ENCODE measurements around the gene MRTFB.

MRTFB gene

DNA sequence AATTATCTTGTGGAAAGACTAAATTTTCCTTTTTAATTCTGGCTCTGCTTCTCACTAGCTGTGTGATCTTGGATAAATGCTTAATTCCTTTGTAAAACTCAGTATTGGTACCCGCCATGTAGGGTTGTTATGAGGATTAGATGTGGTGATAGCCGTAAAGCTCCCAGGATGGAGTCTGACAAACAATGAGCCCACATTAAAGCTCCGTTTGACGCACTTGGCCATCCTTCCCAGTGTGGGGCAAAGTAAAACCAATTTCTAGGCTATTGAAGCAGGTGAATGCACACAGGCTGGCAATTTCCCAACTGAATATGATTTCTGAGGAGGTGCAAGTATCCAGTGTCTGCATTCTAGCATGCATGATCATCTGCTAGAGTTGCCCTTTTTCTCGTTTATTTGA is 123.6 kb downstream of the MRTFB start:
- DNase-seq = no peak

DNA sequence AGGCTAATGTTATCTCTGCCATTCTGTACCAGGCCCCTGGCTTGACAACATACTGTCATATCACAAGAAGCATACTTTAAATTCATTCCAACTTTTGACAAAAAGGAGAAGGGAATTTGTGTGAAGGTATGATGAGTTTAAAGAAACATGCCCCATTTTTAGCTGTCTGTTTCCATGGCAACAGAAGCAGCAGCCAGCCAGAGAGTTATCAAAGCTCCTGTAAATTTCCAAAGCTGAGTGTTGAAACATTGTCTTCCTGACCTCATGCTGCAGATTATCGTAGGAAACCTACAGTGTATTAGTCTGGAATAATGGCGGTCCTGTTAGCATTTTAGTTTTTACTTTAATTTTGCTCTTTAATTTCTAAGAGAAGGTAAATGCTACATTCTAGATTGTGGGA is 124.9 kb downstream of the MRTFB start:
- DNase-seq = no peak

- no peak for DNase-seq
Measured at GRCh38 chr16:14196539-14196938, 125.4 kb downstream of the MRTFB start.

- no peak for DNase-seq
Measured at GRCh38 chr16:14198012-14198411, 126.9 kb downstream of the MRTFB start.

DNA sequence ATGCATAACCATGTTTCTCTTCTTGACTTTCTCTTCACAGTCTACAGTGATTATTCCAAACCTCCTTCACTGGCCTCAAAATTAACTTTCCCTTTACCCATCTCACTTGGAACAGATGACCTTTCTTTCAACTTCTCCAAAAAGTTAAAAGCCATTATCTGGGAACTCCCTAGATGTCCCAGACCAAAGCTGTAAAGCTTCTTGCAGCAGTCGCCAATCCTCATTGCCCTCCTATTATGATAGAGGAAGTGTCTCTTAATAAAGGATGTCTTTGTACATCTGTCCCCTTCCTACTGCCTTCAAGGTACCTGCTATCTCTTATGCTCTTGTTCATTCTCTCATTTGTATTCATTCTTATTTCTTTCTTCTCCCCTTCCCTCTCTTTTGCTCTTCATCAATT is 127.5 kb downstream of the MRTFB start:
- DNase-seq = no peak

DNA sequence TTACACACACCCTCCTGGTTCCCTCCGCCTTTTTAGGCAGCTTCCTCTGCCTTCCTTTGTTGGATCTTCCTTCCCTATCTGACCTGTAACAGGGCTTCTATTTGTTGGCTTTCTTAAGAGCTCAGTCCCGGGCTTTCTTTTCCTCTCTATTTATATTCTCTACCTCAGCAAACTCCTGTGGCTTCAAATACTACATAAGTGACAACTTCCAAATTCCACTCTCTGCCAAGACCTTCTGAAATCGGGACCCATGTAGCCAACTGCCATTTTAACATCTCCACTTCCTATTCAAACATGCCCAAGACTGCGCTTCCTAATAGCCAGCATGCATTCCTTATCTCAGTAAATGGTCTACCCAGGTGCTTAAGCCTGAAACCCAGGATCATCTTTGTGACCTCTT is 128.1 kb downstream of the MRTFB start:
- no peak for DNase-seq

GRCh38 chr16:14199624-14200023 is 128.5 kb downstream of the MRTFB start:
- no peak for DNase-seq

GRCh38 chr16:14202095-14202494 is 131.0 kb downstream of the MRTFB start:
- DNase-seq = no peak

GRCh38 chr16:14202697-14203096 is 131.6 kb downstream of the MRTFB start:
- DNase-seq = no peak

DNA sequence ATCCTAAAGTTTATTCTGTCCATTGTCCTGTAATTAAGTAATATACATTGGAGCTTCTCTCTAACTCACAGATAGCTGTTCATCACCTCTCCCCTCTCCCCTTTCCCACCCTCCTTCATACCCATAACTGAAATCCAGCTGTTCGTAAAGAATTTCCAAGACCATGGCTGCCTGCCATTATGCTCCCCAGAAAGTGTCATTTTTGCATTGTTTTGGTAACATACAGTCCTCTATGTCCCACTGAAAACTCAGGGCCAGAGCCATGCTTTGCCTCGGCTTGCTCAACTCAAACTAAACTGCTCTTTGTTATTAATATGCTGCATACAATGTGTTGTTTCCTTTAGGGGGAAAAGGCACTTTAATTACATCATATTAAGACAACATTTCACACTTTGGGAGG is 132.0 kb downstream of the MRTFB start:
- DNase-seq = no peak

DNA sequence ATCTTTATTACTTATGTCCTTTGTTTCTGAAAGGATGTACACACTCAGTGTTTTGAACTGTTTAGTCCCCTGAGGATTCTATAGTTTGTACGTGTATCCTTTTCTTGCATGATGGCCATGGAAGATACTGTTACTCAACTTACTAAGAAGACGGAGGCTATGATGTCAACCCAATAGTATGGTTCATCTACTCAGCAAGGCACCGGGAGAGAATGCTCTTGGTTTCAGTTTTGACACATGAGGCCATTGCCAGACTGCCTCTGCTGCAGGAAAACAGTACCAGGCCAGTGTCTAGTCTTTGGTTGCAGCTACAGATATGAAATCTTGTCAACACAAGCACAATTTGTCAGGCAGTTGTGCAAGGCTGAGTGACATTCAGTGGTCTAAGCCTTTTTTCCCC is 134.5 kb downstream of the MRTFB start:
- no peak for DNase-seq

GRCh38 chr16:14211856-14212543 is 140.9 kb downstream of the MRTFB start:
- DNase-seq = no peak

- DNase-seq = no peak
Measured at GRCh38 chr16:14215941-14216340, 144.8 kb downstream of the MRTFB start.

DNA sequence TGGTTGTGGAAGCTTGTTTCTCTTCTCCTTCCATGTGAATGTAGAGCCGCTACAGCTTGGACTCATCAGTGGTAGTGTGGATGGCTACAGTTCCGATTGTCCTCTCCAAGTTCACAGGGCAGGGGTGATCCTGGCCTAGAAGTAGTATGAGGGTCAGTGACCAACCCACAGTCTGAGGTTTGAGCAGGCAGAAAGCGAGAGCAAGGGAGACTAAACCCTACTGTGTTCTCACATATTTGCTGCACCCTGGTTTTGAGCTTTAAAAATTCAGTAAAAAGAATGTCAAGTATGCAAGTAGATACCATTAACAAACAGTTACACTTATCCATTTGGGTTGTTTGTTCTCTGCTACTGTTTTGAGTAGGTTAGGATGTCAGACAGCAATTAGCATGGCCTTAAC is 148.9 kb downstream of the MRTFB start:
- DNase-seq = no peak

DNA sequence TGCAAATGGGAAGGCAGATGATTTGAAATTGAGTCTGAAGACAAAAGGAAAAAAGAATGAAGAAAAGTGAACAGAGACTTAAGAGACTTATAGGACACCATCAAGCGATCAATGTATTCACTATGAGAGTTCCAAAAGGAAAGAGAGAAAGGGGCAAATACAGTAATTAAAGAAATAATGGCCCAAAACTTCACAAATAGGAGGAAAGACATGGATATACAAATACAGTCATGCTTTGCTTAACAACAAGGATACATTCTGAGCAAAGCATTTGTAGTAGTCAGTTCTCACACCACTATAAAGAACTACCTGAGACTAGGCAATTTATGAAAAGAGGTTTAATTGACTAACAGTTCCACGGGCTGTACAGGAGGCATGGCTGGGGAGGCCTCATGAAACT is 152.5 kb downstream of the MRTFB start:
- no peak for DNase-seq

GRCh38 chr16:14225457-14225856 is 154.3 kb downstream of the MRTFB start:
- DNase-seq = no peak

DNA sequence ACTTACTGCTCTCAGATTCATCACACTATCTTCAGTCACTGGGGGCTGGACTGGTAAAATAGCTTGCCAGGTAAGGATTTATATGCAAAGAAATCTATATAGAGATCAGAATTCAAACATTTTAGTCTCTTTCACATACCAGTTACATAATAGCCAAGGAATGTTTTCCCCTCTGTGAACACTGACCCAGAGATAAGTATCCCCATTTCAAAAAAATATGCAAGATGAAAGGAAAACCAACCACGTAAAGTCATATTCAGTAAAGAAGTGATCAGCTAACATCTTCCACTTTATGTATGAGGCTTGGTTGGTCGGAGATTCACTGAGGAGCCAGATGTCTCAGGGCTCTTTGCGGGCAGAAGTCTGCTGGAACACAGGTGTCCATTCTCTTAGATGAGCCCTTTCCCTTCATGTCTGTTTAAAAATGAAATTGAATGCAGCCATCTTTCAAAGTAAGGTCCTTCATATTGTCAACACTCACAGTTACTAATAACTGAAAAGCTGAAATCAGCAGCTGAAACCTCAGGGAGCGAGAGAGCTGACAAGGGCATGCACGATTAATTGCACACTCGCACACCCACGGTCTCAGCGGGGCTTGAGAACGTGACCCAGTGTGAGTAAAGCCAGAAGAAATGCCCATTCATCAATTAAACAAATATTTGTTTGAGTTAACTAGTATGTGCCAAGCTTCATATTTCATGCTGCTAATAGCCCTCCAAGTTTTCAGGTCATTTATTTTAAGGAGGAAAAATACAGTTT is 161.2 kb downstream of the MRTFB start:
- no peak for DNase-seq

DNA sequence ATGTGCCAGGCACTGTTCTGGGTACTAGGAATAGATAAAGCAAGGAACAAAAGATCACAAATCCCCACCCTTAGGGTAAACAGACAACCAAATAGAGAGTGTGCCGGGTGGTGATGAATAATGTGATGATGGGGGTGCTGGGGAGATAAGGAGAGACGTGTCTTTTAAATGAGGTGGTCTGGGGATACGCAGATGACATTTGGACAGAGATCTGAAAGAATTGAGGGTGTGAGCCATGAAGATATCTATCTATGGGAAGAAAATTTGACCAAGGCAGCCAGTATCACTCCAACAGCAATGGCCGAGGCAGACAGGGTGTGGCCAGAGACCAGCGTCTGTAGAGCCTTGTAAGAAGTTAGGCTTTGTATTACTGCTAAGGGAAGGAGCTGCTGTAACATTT is 165.3 kb downstream of the MRTFB start:
- DNase-seq = no peak

DNA sequence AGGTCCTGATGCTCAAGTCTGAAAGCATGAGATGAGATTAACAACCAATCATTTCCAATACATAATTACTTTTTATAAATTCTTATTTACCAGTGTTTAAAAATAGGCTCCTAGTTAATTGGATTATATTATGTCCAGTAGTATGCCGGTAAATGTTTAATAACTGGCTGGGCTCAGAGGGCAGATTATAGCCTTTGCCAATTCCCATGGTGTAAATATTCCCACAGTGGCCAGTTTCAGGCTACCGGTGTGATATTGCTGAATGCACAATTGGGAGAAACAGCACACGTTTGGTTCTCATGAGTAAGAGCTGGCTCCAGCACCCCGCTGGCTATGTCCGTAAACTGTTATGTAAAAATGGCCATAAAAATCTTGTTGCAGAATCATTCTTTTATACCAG is 167.6 kb downstream of the MRTFB start:
- no peak for DNase-seq

DNA sequence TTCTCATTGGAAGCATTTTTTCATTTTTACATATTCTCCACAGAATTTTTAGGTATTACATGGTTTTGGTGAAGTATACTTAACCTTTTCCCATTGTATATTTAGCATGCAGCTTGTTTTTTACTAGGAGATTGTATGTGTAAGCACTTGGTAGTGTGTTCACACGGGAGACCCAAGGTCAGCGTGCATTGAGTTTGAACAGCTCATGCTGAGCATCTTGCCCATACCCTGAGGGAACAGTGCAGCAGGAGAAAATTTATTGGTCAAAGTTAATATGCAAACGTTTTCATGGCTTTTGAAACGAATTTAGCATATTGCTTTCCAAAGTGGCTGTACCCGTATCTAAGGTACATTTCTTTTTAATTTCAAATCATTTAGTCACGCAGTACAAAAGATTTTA is 168.7 kb downstream of the MRTFB start:
- DNase-seq = no peak

DNA sequence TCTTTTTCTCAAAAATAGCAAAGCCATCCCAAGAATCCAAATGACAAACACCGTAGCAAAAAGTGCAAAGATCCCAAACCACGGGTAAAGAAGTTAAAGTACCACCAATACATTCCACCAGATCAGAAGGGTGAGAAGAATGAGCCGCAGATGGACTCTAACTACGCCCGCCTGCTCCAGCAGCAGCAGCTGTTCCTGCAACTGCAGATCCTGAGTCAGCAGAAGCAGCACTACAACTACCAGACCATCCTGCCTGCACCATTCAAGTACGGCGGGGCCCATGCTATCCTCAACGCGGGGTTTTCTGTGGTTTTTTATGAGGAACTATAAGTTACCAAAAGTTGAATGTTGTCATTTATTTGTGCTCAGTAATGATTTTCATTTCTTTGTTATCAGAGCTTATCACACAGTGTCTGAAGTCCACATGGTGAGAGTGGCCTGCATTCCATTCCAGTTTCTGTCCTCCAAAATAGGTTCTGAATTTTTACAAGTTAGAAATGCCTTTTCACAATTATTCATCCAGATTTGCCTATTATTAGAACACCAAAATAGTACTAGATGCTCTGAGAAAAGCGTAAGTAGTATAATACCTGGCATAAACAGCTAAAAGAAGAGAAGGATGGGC is 169.2 kb downstream of the MRTFB start:
- DNase-seq = no peak

- no peak for DNase-seq
Measured at GRCh38 chr16:14240964-14241363, 169.8 kb downstream of the MRTFB start.

- no peak for DNase-seq
Measured at GRCh38 chr16:14241631-14242030, 170.5 kb downstream of the MRTFB start.

- no peak for DNase-seq
Measured at GRCh38 chr16:14242769-14243168, 171.7 kb downstream of the MRTFB start.
